ENCODE data around the gene LRRC45. TPM values are rescaled to one million over a fixed set of nuclear protein-coding genes. Genes with fewer than 3 reads are reported as not detected.

The LRRC45 gene
- total and polyA plus RNA-seq, 2 of the 4 experiments (the other 2 are of a cell fraction), result 7.2 to 10.2 TPM

DNA sequence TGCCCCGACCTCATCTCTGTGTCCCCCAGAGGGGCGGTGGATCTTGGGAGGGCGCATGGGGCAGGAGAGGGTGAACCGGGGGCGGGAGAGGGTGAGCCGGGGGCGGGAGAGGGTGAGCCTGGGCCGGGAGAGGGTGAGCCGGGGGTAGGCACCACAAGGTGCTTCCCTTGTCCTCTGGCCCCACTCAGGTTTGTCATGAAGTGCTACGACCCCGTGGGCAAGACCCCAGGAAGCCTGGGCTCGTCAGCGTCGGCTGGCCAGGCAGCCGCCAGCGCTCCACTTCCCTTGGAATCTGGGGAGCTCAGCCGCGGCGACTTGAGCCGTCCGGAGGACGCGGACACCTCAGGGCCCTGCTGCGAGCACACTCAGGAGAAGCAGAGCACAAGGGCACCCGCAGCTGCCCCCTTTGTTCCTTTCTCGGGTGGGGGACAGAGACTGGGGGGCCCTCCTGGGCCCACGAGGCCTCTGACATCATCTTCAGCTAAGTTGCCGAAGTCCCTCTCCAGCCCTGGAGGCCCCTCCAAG is 26.8 kb upstream of the LRRC45 start:
- Histone ChIP-seq H3K27me3 (ENCODE audit: control insufficient read depth, insufficient read depth, low read length) (no peaks in the 10 kb centered on the region), H3K79me1 (ENCODE audit: low read depth in 1 of 2, low read length in 2 of 2) (peaks cover 9 to 15% of the 10 kb centered on the region in 2 experiments; a peak in 3 of 4 replicates), H3K27ac (ENCODE audit: insufficient read depth, low read length) (no peak overlapping the region), H2AFZ (replicated peaks; ENCODE audit: low read length, poor library complexity) (no peak overlapping the region), H3K4me3 (ENCODE audit: insufficient read depth, low read depth, low read length) (no peak overlapping the region), H3K14ac (replicated peaks; ENCODE audit: low read depth, low read length) (no peak overlapping the region), H3K36me3 (ENCODE audit: control insufficient read depth, insufficient read depth, low read length) (peaks cover 8% of the 10 kb centered on the region; the same call in 1 of the 2 replicates), H3K9me3 (ENCODE audit: control insufficient read depth, insufficient read depth, low read length) (no peaks in the 10 kb centered on the region), H4K91ac (ENCODE audit: insufficient read depth, low read depth, low read length) (no peak overlapping the region), H3K9me1 (ENCODE audit: insufficient read depth, low read length) (no peaks in the 10 kb centered on the region), H3K9ac (ENCODE audit: low read depth, low read length) (no peak overlapping the region), H3K4me1 (ENCODE audit: control insufficient read depth, insufficient read depth, low read length) (peaks cover 12% of the 10 kb centered on the region), H3K18ac (ENCODE audit: low read depth, low read length) (no peak overlapping the region), H2AK5ac (ENCODE audit: low read depth, low read length) (no peak overlapping the region), H2BK20ac (ENCODE audit: low read depth, low read length) (no peak overlapping the region), H3K4me2 (ENCODE audit: low read depth, low read length) (no peak overlapping the region), H3K4ac (ENCODE audit: low read depth, low read length) (no peak overlapping the region), H2BK15ac (ENCODE audit: low read depth, low read length) (no peak overlapping the region), H3K56ac (ENCODE audit: extremely low read depth, insufficient read depth, low read length) (no peak overlapping the region), H3K23ac (ENCODE audit: low read depth, low read length) (no peak overlapping the region), H4K8ac (ENCODE audit: low read depth in 2 of 2, low read length in 2 of 2) (no peak overlapping the region), H2BK120ac (ENCODE audit: low read depth, low read length) (no peak overlapping the region), H2BK5ac (ENCODE audit: low read depth, low read length, poor library complexity, severe bottlenecking) (no peak overlapping the region), H4K5ac (ENCODE audit: low read depth, low read length) (no peak overlapping the region), H2AK9ac (replicated peaks; ENCODE audit: low read depth, low read length, poor library complexity) (no peak overlapping the region), H4K20me1 (ENCODE audit: insufficient read depth, low read length) (peaks cover 6% of the 10 kb centered on the region)
- ATAC-seq (ENCODE audit: low read depth), result no peak
- dilution Hi-C loops (cut with HindIII; ENCODE audit: low sequenced_read_pairs, unreplicated experiment) (no loop called here), intact Hi-C loops (cut with micrococcal nuclease) (no loop called here), in situ Hi-C loops (cut with MboI; ENCODE audit: low sequenced_read_pairs) (no loop called here)
- BruUV-seq (replicated peaks), result no TSS peak
- DNase-seq, result no peak
- ChIA-PET CTCF (no interaction called here), POLR2A (ENCODE audit: unreplicated experiment) (no interaction called here)
- 86% methylated on average over 12 of the region's 28 CpGs; no CpG with 5 or more reads in 1 of the 2 experiments for WGBS, 2 experiments (ENCODE audit: extremely low coverage in 2 of 2, insufficient read length in 1 of 2)
- TF ChIP-seq, protein P1, sequence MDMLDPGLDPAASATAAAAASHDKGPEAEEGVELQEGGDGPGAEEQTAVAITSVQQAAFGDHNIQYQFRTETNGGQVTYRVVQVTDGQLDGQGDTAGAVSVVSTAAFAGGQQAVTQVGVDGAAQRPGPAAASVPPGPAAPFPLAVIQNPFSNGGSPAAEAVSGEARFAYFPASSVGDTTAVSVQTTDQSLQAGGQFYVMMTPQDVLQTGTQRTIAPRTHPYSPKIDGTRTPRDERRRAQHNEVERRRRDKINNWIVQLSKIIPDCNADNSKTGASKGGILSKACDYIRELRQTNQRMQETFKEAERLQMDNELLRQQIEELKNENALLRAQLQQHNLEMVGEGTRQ (IDR thresholded peaks at IDR 0.05; ENCODE audit: low read depth, low read length), result no peak
- no peak for TF ChIP-seq BHLHE40 (IDR thresholded peaks at IDR 0.05; ENCODE audit: low read depth, low read length)

Measured in IMR-90 (cell line).